B cell (primary cell): Measurements from ENCODE around the gene ARL14EPL. TPM values are rescaled to one million over a fixed set of nuclear protein-coding genes. Genes with fewer than 3 reads are reported as not detected.

Experiments
- ATAC-seq: fragments of 200-7000 bp; cut with Tn5 transposase; one replicate; pipeline ENCODE4 v1.10.0; 2021; ENCODE audit warnings: low read depth, mild to moderate bottlenecking, moderate number of reproducible peaks, moderate library complexity
- CTCF ChIA-PET: fragments of 350-600 bp; sonication (Branson Sonifier 250); formaldehyde crosslinking; loops from one replicate; lab custom pipeline; 2021; ENCODE audit warnings: antibody characterized with exemption, inconsistent platforms; lab: Charles Lee
- POLR2A ChIA-PET: fragments of 350-600 bp; sonication (Branson Sonifier 250); formaldehyde crosslinking; loops from one replicate; lab custom pipeline; 2021; ENCODE audit warnings: antibody characterized with exemption; lab: Charles Lee
- DNase-seq: peaks from one replicate; pipeline ENCODE4 v3.0.0; 2013
- H2AFZ ChIP-seq: 2 replicates; pipeline ENCODE4 v1.6.1; 2012; ENCODE audit warnings: mild to moderate bottlenecking, low read depth, low read length; ENCODE audit not compliant: insufficient read depth, poor library complexity, severe bottlenecking
- H3K27ac ChIP-seq, 2 donors: 1 replicate in 1 of 2; 2 replicates in 1 of 2; pipeline ENCODE4 v1.5.1; 2012 to 2013; ENCODE audit warnings: low read length in 2 of 2, mild to moderate bottlenecking in 2 of 2, moderate library complexity in 1 of 2
- H3K27me3 ChIP-seq, 4 experiments: fragments of 200-600 bp in 1 of 4; sonication (generic) in 1 of 4; replicated peaks in 1 of 4; 1 replicate in 2 of 4; 2 replicates in 2 of 4; pipeline versions ENCODE4 v1.6.1 to v1.7.0; 2013 to 2016; ENCODE audit warnings: low read length in 3 of 4, mild to moderate bottlenecking in 2 of 4, mixed read lengths in 1 of 4, moderate library complexity in 1 of 4; ENCODE audit not compliant: insufficient read depth in 4 of 4, control insufficient read depth in 3 of 4; ENCODE audit errors: control extremely low read depth in 1 of 4
- H3K36me3 ChIP-seq, 2 experiments: replicated peaks in 1 of 2; 1 replicate in 1 of 2; 2 replicates in 1 of 2; pipeline versions ENCODE4 v1.6.1 to v1.7.1; 2013; ENCODE audit warnings: low read length in 1 of 2; ENCODE audit not compliant: insufficient read depth in 2 of 2, control insufficient read depth in 1 of 2; ENCODE audit errors: control extremely low read depth in 1 of 2, extremely low read depth in 1 of 2
- H3K4me1 ChIP-seq, 2 donors: fragments of 200-600 bp in 1 of 2; sonication (generic) in 1 of 2; 1 replicate in 1 of 2; 2 replicates in 1 of 2; pipeline versions ENCODE4 v1.5.1 to v1.6.1; 2013 to 2017; ENCODE audit warnings: low read length in 2 of 2; ENCODE audit not compliant: control insufficient read depth in 2 of 2, insufficient read depth in 2 of 2
- H3K4me2 ChIP-seq: replicated peaks from 2 replicates; pipeline ENCODE3; 2012; ENCODE audit warnings: mild to moderate bottlenecking, low read depth, low read length; ENCODE audit not compliant: poor library complexity, severe bottlenecking
- H3K4me3 ChIP-seq, 5 experiments: fragments of 200-600 bp in 1 of 5; sonication (generic) in 1 of 5; 1 replicate in 3 of 5; 2 replicates in 2 of 5; pipeline versions ENCODE4 v1.5.1 to v1.7.0; 2011 to 2016; ENCODE audit warnings: low read length in 4 of 5, mild to moderate bottlenecking in 4 of 5, low read depth in 2 of 5, control low read depth in 1 of 5, moderate library complexity in 1 of 5; ENCODE audit not compliant: insufficient read depth in 1 of 5; ENCODE audit errors: control extremely low read depth in 1 of 5, extremely low read depth in 1 of 5
- H3K79me2 ChIP-seq: fragments of 200-600 bp; sonication (generic); one replicate; pipeline ENCODE4 v1.6.0; 2016; ENCODE audit warnings: low read length; ENCODE audit not compliant: control insufficient read depth, insufficient read depth
- H3K9ac ChIP-seq: fragments of 200-600 bp; sonication (generic); 2 replicates; pipeline ENCODE4 v1.6.1; 2017; ENCODE audit warnings: mild to moderate bottlenecking, low read length, moderate library complexity
- H3K9me3 ChIP-seq, 3 donors: one replicate each; pipeline versions ENCODE4 v1.6.1 to v1.7.1; 2013; ENCODE audit warnings: low read length in 2 of 3; ENCODE audit not compliant: control insufficient read depth in 2 of 3, insufficient read depth in 1 of 3; ENCODE audit errors: control extremely low read depth in 1 of 3
- H4K20me1 ChIP-seq: 2 replicates; pipeline ENCODE4 v1.6.0; 2012; ENCODE audit warnings: mild to moderate bottlenecking, low read length; ENCODE audit not compliant: insufficient read depth, control insufficient read depth, poor library complexity, severe bottlenecking
- H3K27ac Mint-ChIP-seq: one replicate; pipeline ENCODE4 v1.8.0; 2021; ENCODE audit warnings: mixed read lengths
- H3K27me3 Mint-ChIP-seq: one replicate; pipeline ENCODE4 v1.8.0; 2021; ENCODE audit warnings: mixed read lengths
- H3K4me1 Mint-ChIP-seq: one replicate; pipeline ENCODE4 v1.8.0; 2021; ENCODE audit warnings: mixed read lengths
- H3K4me3 Mint-ChIP-seq: one replicate; pipeline ENCODE4 v1.8.0; 2021; ENCODE audit warnings: mixed read lengths
- H3K9me3 Mint-ChIP-seq: one replicate; pipeline ENCODE4 v1.8.0; 2022; ENCODE audit warnings: mixed read lengths; ENCODE audit not compliant: insufficient read depth
- EZH2 ChIP-seq: IDR thresholded peaks from 2 replicates; pipeline ENCODE4 v1.6.1; 2012; ENCODE audit warnings: borderline replicate concordance, low read depth, mild to moderate bottlenecking, moderate library complexity, low read length; ENCODE audit not compliant: insufficient read depth, poor library complexity, severe bottlenecking
- WGBS: methylation state at CpG from one replicate; pipeline ENCODE4 v1.1.5; 2013; ENCODE audit warnings: missing lambda C conversion rate; ENCODE audit not compliant: insufficient coverage; 5-methylcytosine and 5-hydroxymethylcytosine counted together
- intact Hi-C: fragments of 100-400 bp; cut with micrococcal nuclease; formaldehyde crosslinking; loops from one replicate; pipeline ENCODE4 v1.10.0; 2022
- polyA plus RNA-seq: library from polyadenylated mRNA; depleted of rRNA; stranded (reverse); fragments of >200 nt; gene quantifications from 2 replicates; pipeline ENCODE4 v1.2.3, GENCODE V29; 2012
- total RNA-seq, 2 donors: library from RNA; stranded (reverse); fragments of 120-200 nt in 1 of 2; gene quantifications; 1 replicate in 1 of 2; 2 replicates in 1 of 2; pipeline versions ENCODE4 v1.2.3 to v1.2.4, GENCODE V29; 2013 to 2022
- TF ChIP-seq, protein P1 (sequence below): fragments of 200-600 bp; IDR thresholded peaks from one replicate; pipeline ENCODE4 v1.8.0; 2022; ENCODE audit warnings: antibody characterized with exemption, mild to moderate bottlenecking

ARL14EPL gene
- total and polyA plus RNA-seq, 2 donors (not counting 1 experiment from before 2014, with no cell fraction given): 0.19 TPM; not detected in 1

DNA sequence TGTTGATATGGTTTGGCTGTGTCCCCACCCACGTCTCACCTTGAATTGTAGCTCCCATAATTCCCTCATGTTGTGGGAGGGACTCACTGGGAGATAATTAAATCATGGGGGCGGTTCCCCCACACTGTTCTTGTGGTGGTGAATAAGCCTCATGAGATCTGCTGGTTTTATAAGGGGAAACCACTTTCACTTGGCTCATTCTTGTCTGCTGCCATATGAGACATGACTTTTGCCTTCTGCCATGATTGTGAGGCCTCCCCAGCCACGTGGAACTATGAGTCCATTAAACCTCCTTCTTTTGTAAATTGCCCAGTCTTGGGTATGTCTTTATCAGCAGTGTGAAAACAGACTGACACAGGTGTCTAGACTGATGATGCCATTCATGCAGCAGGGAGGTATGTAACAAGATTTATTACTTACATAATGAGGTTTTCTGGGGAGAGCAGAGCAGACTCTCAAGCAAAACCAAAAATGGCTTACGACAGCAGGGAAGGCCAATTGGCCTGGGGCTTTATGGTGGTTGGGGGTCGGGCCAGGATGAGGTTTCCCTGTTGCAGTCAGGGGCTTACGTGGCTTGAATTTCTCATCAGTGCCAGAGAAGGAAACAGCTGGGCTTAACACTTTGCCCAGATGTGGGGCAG, 43.0 kb downstream of the ARL14EPL start:
- Histone ChIP-seq H3K9me3 (no peaks in the 10 kb centered on the region), H3K4me2 (no peak overlapping the region), H3K79me2 (peaks cover 17% of the 10 kb centered on the region), H4K20me1 (no peaks in the 10 kb centered on the region), H3K4me3 (no peak overlapping the region), H3K36me3 (no peaks in the 10 kb centered on the region), H3K4me1 (peaks cover 24% of the 10 kb centered on the region in 2 donors), H2AFZ (no peak overlapping the region), H3K9ac (no peak overlapping the region), H3K27ac (peak overlapping the region; percentile 11 to 39), H3K27me3 (no peaks in the 10 kb centered on the region)
- peak; percentile 12 for ATAC-seq
- Mint-ChIP-seq H3K27ac (peak overlapping the region; percentile 84), H3K27me3 (no peaks in the 10 kb centered on the region), H3K9me3 (no peaks in the 10 kb centered on the region), H3K4me1 (peaks cover 28% of the 10 kb centered on the region), H3K4me3 (peak overlapping the region; percentile 54)
- whole genome bisulfite sequencing: 10% methylated on average over 2 of the region's 6 CpGs
- intact Hi-C loops: loop anchor here (5.0 kb wide), 2 partner anchors 38 to 62 kb away; no protein-coding TSS in a partner anchor
- TF ChIP-seq EZH2: no peak
- TF ChIP-seq, protein P1, sequence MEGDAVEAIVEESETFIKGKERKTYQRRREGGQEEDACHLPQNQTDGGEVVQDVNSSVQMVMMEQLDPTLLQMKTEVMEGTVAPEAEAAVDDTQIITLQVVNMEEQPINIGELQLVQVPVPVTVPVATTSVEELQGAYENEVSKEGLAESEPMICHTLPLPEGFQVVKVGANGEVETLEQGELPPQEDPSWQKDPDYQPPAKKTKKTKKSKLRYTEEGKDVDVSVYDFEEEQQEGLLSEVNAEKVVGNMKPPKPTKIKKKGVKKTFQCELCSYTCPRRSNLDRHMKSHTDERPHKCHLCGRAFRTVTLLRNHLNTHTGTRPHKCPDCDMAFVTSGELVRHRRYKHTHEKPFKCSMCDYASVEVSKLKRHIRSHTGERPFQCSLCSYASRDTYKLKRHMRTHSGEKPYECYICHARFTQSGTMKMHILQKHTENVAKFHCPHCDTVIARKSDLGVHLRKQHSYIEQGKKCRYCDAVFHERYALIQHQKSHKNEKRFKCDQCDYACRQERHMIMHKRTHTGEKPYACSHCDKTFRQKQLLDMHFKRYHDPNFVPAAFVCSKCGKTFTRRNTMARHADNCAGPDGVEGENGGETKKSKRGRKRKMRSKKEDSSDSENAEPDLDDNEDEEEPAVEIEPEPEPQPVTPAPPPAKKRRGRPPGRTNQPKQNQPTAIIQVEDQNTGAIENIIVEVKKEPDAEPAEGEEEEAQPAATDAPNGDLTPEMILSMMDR: no peak
- ChIA-PET POLR2A (interaction anchor here (0.7 kb wide), 1 partner anchor 10 kb away, joined by 3 read pairs; no protein-coding TSS in a partner anchor), CTCF (interaction anchor here (0.8 to 1.7 kb wide), 2 partner anchors 43 to 766 kb away, joined by 3 to 4 read pairs; partner anchors contain the start of gene ARL14EPL)
- DNase-seq: peak; percentile 58

- H2AFZ ChIP-seq: no peak overlapping the region
- H3K9ac ChIP-seq: peak overlapping the region; percentile 14
- Mint-ChIP-seq H3K4me1 (peaks cover 30% of the 10 kb centered on the region), H3K4me3 (peak overlapping the region; percentile 44), H3K27me3 (no peaks in the 10 kb centered on the region), H3K27ac (peak overlapping the region; percentile 12), H3K9me3 (no peaks in the 10 kb centered on the region)
- POLR2A ChIA-PET: interaction anchor here (0.7 kb wide), 1 partner anchor 9 kb away, joined by 4 read pairs; no protein-coding TSS in a partner anchor
- intact Hi-C loops: loop anchor here (1.0 to 5.0 kb wide), 4 partner anchors 8 to 236 kb away; partner anchors contain the start of genes AP3S1 and ATG12
- no peak for TF ChIP-seq EZH2
- TF ChIP-seq, protein P1: no peak
- H3K4me3 ChIP-seq: no peak overlapping the region
- no peaks in the 10 kb centered on the region for H3K36me3 ChIP-seq
- H4K20me1 ChIP-seq: no peaks in the 10 kb centered on the region
- no CpG with 5 or more reads among the region's 1 CpG for WGBS
- peak overlapping the region; percentile 50 for H3K4me2 ChIP-seq
- ATAC-seq (peak; percentile 96), DNase-seq (peak; percentile 82)
- H3K79me2 ChIP-seq: peaks cover 24% of the 10 kb centered on the region
- H3K27me3 ChIP-seq: no peaks in the 10 kb centered on the region
- no peaks in the 10 kb centered on the region for H3K9me3 ChIP-seq
- CTCF ChIA-PET: interaction anchor here (0.7 to 1.7 kb wide), 3 partner anchors 9 to 767 kb away, joined by 3 to 13 read pairs (median 4); no protein-coding TSS in a partner anchor
- peaks cover 24% of the 10 kb centered on the region in 2 donors for H3K4me1 ChIP-seq
- H3K27ac ChIP-seq: peak overlapping the region in 1 of 2 donors; percentile 43
Measured at GRCh38 chr5:116076496-116076895, 44.2 kb downstream of the ARL14EPL start.
